ENCODE measurements around the gene FLAD1.

Gene FLAD1

DNA sequence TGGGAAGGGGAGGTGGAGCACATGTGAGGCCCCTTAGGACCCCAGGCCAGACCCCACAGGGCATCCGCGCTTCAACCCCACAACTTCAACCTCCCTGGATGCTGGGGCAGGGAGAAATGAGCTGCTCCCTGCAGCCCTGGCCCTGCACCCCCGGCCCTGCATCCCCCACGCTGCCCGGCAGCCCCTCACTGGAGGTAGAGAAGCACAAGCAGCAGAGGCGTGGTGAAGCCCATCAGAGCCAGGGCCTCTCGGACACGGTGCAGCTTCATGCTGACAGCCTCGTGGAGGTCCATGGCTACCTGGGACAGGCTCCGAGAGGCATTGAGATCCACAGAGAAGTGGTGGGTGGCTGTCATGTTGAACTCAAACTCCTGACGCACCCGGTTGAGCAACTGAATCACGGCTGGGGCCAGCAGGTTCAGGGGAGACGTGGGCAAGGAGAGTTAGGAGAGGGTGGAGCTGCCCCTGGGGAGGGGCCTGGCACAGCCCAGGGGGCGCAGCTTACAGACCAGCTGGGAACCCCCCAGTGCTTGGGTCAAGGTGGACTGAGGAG is 47.2 kb downstream of the FLAD1 start:
- CTCF ChIA-PET, result interaction anchor here (0.7 to 1.3 kb wide), 4 partner anchors 9 to 14 kb away, joined by 4 to 6 read pairs (median 4); no protein-coding TSS in a partner anchor
- POLR2A ChIA-PET, result interaction anchor here (1.3 kb wide), 1 partner anchor 13 kb away, joined by 3 read pairs; no protein-coding TSS in a partner anchor
- Histone ChIP-seq H3K27ac (ENCODE audit: extremely low read depth, low read depth, low read length) (no peak overlapping the region), H3K36me3 (ENCODE audit: control insufficient read depth in 2 of 2, insufficient read depth in 1 of 2, low read length in 2 of 2) (no peaks in the 10 kb centered on the region), H3K9me3 (ENCODE audit: control insufficient read depth, insufficient read depth, low read depth, low read length) (no peaks in the 10 kb centered on the region), H3K4me3 (ENCODE audit: low read depth, low read length) (no peak overlapping the region), H3K4me1 (ENCODE audit: control insufficient read depth, insufficient read depth, low read length) (no peaks in the 10 kb centered on the region)
- TF ChIP-seq ZNF239 (tag by site-specific recombination; IDR thresholded peaks at IDR 0.05) (no peak), ZNF555 (tag by site-specific recombination; conservative IDR thresholded peaks at IDR 0.05) (no peak), ZNF341 (tag by site-specific recombination; IDR thresholded peaks at IDR 0.05; ENCODE audit: low read depth) (peak; percentile 59)
- TF ChIP-seq, protein P1, sequence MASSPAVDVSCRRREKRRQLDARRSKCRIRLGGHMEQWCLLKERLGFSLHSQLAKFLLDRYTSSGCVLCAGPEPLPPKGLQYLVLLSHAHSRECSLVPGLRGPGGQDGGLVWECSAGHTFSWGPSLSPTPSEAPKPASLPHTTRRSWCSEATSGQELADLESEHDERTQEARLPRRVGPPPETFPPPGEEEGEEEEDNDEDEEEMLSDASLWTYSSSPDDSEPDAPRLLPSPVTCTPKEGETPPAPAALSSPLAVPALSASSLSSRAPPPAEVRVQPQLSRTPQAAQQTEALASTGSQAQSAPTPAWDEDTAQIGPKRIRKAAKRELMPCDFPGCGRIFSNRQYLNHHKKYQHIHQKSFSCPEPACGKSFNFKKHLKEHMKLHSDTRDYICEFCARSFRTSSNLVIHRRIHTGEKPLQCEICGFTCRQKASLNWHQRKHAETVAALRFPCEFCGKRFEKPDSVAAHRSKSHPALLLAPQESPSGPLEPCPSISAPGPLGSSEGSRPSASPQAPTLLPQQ (tag by site-specific recombination; IDR thresholded peaks at IDR 0.05), result no peak

DNA sequence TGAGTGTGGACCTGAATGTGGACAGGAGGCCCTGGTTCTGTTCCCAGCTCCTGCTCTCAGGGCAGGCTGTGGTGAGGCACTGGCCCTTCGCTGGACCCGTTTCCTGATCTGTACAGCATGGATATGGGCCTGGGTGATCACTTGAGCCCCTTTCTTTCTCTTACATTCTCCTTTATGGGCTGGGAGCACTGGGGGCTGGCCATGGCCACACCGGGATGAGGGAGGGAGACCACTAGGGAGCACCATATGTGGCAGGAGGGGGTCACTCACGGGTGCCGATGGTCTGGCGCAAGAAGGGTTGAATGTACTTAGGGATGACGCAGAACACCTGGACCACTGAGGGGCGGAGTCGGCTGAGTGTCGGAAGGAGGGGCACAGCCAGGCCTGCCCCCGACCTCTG is 47.8 kb downstream of the FLAD1 start:
- Histone ChIP-seq H3K4me1 (ENCODE audit: control insufficient read depth, insufficient read depth, low read length) (no peaks in the 10 kb centered on the region), H3K4me3 (ENCODE audit: low read depth, low read length) (no peak overlapping the region), H3K36me3 (ENCODE audit: control insufficient read depth in 2 of 2, insufficient read depth in 1 of 2, low read length in 2 of 2) (no peaks in the 10 kb centered on the region), H3K9me3 (ENCODE audit: control insufficient read depth, insufficient read depth, low read depth, low read length) (no peaks in the 10 kb centered on the region), H3K27ac (ENCODE audit: extremely low read depth, low read depth, low read length) (no peak overlapping the region)
- POLR2A ChIA-PET, result interaction anchor here (1.3 kb wide), 1 partner anchor 13 kb away, joined by 3 read pairs; no protein-coding TSS in a partner anchor
- CTCF ChIA-PET, result interaction anchor here (1.0 to 1.3 kb wide), 2 partner anchors 13 to 14 kb away, joined by 4 to 6 read pairs; no protein-coding TSS in a partner anchor
- TF ChIP-seq YY1 (tag by site-specific recombination; IDR thresholded peaks at IDR 0.05) (no peak), OVOL3 (tag by site-specific recombination; IDR thresholded peaks at IDR 0.05) (no peak), ZNF76 (tag by site-specific recombination; IDR thresholded peaks at IDR 0.05; ENCODE audit: borderline replicate concordance, low read depth) (no peak), ZEB2 (tag by site-specific recombination; IDR thresholded peaks at IDR 0.05) (no peak), ZFHX2 (tag by site-specific recombination; conservative IDR thresholded peaks at IDR 0.05) (no peak), ZNF221 (tag by site-specific recombination; IDR thresholded peaks at IDR 0.05; ENCODE audit: borderline replicate concordance) (no peak), ZNF350 (tag by site-specific recombination; IDR thresholded peaks at IDR 0.05) (no peak), KLF9 (tag by site-specific recombination; IDR thresholded peaks at IDR 0.05; ENCODE audit: low read depth) (no peak), ZIC2 (tag by site-specific recombination; IDR thresholded peaks at IDR 0.05) (no peak), ZNF677 (tag by site-specific recombination; IDR thresholded peaks at IDR 0.05) (no peak), ZNF654 (tag by site-specific recombination; IDR thresholded peaks at IDR 0.05; ENCODE audit: low read depth) (no peak), ZNF645 (tag by site-specific recombination; IDR thresholded peaks at IDR 0.05) (no peak), PRDM2 (tag by site-specific recombination; IDR thresholded peaks at IDR 0.05; ENCODE audit: borderline replicate concordance) (no peak), ZNF549 (tag by site-specific recombination; IDR thresholded peaks at IDR 0.05) (no peak), MZF1 (tag by site-specific recombination; IDR thresholded peaks at IDR 0.05; ENCODE audit: borderline replicate concordance) (no peak), ZNF132 (tag by site-specific recombination; IDR thresholded peaks at IDR 0.05; ENCODE audit: borderline replicate concordance) (no peak)
- TF ChIP-seq, protein P2, sequence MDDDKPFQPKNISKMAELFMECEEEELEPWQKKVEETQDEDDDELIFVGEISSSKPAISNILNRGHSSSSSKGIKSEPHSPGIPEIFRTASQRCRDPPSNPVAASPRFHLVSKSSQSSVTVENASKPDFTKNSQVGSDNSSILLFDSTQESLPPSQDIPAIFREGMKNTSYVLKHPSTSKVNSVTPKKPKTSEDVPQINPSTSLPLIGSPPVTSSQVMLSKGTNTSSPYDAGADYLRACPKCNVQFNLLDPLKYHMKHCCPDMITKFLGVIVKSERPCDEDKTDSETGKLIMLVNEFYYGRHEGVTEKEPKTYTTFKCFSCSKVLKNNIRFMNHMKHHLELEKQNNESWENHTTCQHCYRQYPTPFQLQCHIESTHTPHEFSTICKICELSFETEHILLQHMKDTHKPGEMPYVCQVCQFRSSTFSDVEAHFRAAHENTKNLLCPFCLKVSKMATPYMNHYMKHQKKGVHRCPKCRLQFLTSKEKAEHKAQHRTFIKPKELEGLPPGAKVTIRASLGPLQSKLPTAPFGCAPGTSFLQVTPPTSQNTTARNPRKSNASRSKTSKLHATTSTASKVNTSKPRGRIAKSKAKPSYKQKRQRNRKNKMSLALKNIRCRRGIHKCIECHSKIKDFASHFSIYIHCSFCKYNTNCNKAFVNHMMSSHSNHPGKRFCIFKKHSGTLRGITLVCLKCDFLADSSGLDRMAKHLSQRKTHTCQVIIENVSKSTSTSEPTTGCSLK (tag by site-specific recombination; IDR thresholded peaks at IDR 0.05), result no peak
- TF ChIP-seq, protein P3, sequence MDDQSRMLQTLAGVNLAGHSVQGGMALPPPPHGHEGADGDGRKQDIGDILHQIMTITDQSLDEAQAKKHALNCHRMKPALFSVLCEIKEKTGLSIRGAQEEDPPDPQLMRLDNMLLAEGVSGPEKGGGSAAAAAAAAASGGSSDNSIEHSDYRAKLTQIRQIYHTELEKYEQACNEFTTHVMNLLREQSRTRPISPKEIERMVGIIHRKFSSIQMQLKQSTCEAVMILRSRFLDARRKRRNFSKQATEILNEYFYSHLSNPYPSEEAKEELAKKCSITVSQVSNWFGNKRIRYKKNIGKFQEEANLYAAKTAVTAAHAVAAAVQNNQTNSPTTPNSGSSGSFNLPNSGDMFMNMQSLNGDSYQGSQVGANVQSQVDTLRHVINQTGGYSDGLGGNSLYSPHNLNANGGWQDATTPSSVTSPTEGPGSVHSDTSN (CRISPR knock-in tag; IDR thresholded peaks at IDR 0.05), result no peak

Data from HEK293 (cell line).